K562 (cell line): ENCODE measurements around the gene FBXW2. TPM values are rescaled to one million over a fixed set of nuclear protein-coding genes. Genes with fewer than 3 reads are reported as not detected.

ENCODE experiments used
- GTF2E2 ChIP-seq: fragments of 200-800 bp; sonication (Bioruptor generic); IDR thresholded peaks from 2 replicates; pipeline ENCODE4 v1.6.1; 2016; ENCODE audit warnings: missing genetic modification characterization, missing compliant biosample characterization
- MCM7 ChIP-seq, 2 experiments: fragments of 450-650 bp; IDR thresholded peaks; 2 replicates each; pipeline ENCODE4 v1.6.1; 2016 to 2018
- PHF8 ChIP-seq: fragments of 200-600 bp; sonication (generic); IDR thresholded peaks from 2 replicates; pipeline ENCODE4 v1.6.1; 2012; ENCODE audit warnings: mixed run types, mild to moderate bottlenecking, inconsistent platforms, low read length, moderate library complexity, borderline replicate concordance
- SMAD2 ChIP-seq: fragments of 150-350 bp; IDR thresholded peaks from 2 replicates; pipeline ENCODE4 v1.6.1; 2014; ENCODE audit warnings: low read depth, mild to moderate bottlenecking, low read length
- ZNF696 ChIP-seq: fragments of 250-450 bp; sonication (Bioruptor Pico); conservative IDR thresholded peaks from 2 replicates; pipeline ENCODE4 v1.4.0; 2020; ENCODE audit warnings: mild to moderate bottlenecking, moderate library complexity
- polyA plus RNA-seq, 8 experiments: library from polyadenylated mRNA; depleted of rRNA in 4 of 8; stranded (reverse) in 5 of 8; unstranded in 3 of 8; fragments of >200 nt; fragmentation: Nextera tagmentation in 2 of 8; fragmentation: Illumina TruSeq in 1 of 8; extraction: Ambion mirVana in 2 of 8; extraction: Trizol in 1 of 8; gene quantifications; 2 replicates each; pipeline versions ENCODE4 v1.2.1 to v1.2.3, GENCODE V29; 2011 to 2014; ENCODE audit warnings: inconsistent platforms in 1 of 8, missing spikeins in 1 of 8
- total RNA-seq, 7 experiments: library from RNA; depleted of rRNA in 6 of 7; stranded (reverse); fragments of >200 nt in 6 of 7; fragmentation: Illumina TruSeq in 2 of 7; extraction: Trizol in 2 of 7; gene quantifications; 2 replicates each; pipeline versions ENCODE4 v1.2.1 to v1.2.3, GENCODE V29; 2011 to 2021; ENCODE audit warnings: low replicate concordance in 1 of 7
- TF ChIP-seq, protein P1 (sequence below), 2 experiments: fragments of 450-650 bp; IDR thresholded peaks; 2 replicates each; pipeline ENCODE4 v1.6.1; 2016
- TF ChIP-seq, protein P2 (sequence below), 2 experiments: fragments of 450-650 bp; conservative IDR thresholded peaks; 2 replicates each; pipeline ENCODE4 v1.6.1; 2017; ENCODE audit warnings: mild to moderate bottlenecking in 2 of 2, moderate library complexity in 2 of 2
- TF ChIP-seq, protein P3 (sequence below), 3 experiments: fragments of 200-800 bp in 1 of 3; sonication (Bioruptor generic) in 1 of 3; sonication (generic) in 1 of 3; formaldehyde crosslinking in 1 of 3; IDR thresholded peaks; 2 replicates each; pipeline versions ENCODE4 v1.6.1 to v1.8.0; 2016 to 2022; ENCODE audit warnings: mild to moderate bottlenecking in 2 of 3, missing compliant biosample characterization in 2 of 3, missing genetic modification characterization in 2 of 3, missing genetic modification reagents in 1 of 3
- TF ChIP-seq, protein P4 (sequence below): sonication (generic); formaldehyde crosslinking; IDR thresholded peaks from 2 replicates; pipeline ENCODE4 v1.8.0; 2022; ENCODE audit warnings: missing genetic modification reagents, mild to moderate bottlenecking, borderline replicate concordance

FBXW2 gene
- total and polyA plus RNA-seq, 9 of the 15 experiments (the other 6 are each of a cell fraction or from before 2014, with no cell fraction given) = 2.5 to 57.8 (median 28.1) TPM

DNA sequence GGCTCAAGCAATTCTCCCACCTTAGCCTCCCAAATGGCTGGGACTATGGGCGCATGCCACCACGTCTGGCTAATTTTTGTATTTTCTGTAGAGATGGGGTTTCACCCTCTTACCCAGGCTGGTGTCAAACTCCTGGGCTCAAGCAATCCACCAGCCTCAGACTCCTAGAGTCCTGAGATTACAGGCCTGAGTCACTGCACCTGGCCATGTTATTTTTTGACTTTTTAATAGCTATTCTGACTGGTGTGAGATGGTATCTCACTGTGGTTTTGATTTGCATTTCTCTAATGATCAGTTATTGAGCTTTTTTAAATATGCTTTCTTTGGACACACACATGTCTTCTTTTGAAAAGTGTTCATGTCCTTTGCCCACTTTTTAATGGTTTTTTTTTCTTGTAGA, 38.2 kb downstream of the FBXW2 start (continued):
- TF ChIP-seq, protein P1, sequence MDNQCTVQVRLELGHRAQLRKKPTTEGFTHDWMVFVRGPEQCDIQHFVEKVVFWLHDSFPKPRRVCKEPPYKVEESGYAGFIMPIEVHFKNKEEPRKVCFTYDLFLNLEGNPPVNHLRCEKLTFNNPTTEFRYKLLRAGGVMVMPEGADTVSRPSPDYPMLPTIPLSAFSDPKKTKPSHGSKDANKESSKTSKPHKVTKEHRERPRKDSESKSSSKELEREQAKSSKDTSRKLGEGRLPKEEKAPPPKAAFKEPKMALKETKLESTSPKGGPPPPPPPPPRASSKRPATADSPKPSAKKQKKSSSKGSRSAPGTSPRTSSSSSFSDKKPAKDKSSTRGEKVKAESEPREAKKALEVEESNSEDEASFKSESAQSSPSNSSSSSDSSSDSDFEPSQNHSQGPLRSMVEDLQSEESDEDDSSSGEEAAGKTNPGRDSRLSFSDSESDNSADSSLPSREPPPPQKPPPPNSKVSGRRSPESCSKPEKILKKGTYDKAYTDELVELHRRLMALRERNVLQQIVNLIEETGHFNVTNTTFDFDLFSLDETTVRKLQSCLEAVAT (IDR thresholded peaks at IDR 0.05) = no peak
- TF ChIP-seq, protein P2, sequence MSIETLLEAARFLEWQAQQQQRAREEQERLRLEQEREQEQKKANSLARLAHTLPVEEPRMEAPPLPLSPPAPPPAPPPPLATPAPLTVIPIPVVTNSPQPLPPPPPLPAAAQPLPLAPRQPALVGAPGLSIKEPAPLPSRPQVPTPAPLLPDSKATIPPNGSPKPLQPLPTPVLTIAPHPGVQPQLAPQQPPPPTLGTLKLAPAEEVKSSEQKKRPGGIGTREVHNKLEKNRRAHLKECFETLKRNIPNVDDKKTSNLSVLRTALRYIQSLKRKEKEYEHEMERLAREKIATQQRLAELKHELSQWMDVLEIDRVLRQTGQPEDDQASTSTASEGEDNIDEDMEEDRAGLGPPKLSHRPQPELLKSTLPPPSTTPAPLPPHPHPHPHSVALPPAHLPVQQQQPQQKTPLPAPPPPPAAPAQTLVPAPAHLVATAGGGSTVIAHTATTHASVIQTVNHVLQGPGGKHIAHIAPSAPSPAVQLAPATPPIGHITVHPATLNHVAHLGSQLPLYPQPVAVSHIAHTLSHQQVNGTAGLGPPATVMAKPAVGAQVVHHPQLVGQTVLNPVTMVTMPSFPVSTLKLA (conservative IDR thresholded peaks at IDR 0.05) = no peak
- TF ChIP-seq MCM7 (IDR thresholded peaks at IDR 0.05) (no peak), SMAD2 (no peak), GTF2E2 (tag) (no peak), PHF8 (no peak), ZNF696 (no peak)
- TF ChIP-seq, protein P3, sequence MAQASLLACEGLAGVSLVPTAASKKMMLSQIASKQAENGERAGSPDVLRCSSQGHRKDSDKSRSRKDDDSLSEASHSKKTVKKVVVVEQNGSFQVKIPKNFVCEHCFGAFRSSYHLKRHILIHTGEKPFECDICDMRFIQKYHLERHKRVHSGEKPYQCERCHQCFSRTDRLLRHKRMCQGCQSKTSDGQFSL (CRISPR knock-in tag; IDR thresholded peaks at IDR 0.05) = no peak
- TF ChIP-seq, protein P3 (tag; IDR thresholded peaks at IDR 0.05) = no peak
- TF ChIP-seq, protein P4, sequence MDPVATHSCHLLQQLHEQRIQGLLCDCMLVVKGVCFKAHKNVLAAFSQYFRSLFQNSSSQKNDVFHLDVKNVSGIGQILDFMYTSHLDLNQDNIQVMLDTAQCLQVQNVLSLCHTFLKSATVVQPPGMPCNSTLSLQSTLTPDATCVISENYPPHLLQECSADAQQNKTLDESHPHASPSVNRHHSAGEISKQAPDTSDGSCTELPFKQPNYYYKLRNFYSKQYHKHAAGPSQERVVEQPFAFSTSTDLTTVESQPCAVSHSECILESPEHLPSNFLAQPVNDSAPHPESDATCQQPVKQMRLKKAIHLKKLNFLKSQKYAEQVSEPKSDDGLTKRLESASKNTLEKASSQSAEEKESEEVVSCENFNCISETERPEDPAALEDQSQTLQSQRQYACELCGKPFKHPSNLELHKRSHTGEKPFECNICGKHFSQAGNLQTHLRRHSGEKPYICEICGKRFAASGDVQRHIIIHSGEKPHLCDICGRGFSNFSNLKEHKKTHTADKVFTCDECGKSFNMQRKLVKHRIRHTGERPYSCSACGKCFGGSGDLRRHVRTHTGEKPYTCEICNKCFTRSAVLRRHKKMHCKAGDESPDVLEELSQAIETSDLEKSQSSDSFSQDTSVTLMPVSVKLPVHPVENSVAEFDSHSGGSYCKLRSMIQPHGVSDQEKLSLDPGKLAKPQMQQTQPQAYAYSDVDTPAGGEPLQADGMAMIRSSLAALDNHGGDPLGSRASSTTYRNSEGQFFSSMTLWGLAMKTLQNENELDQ (CRISPR knock-in tag) = no peak
